Skeletal muscle tissue (tissue), 4 donors: ENCODE measurements around the gene CDRT4. TPM values are rescaled to one million over a fixed set of nuclear protein-coding genes. Genes with fewer than 3 reads are reported as not detected.

Experiments
- H3K27ac ChIP-seq: one replicate; pipeline ENCODE4 v1.7.0; 2013; ENCODE audit warnings: mild to moderate bottlenecking, low read depth, low read length, inconsistent platforms
- H3K27me3 ChIP-seq, 3 donors: one replicate each; pipeline ENCODE4 v1.7.0; 2013; ENCODE audit warnings: low read length in 3 of 3; ENCODE audit not compliant: control insufficient read depth in 3 of 3, insufficient read depth in 3 of 3
- H3K36me3 ChIP-seq, 3 donors: one replicate each; pipeline ENCODE4 v1.7.0; 2013; ENCODE audit warnings: low read length in 3 of 3; ENCODE audit not compliant: control insufficient read depth in 3 of 3, insufficient read depth in 3 of 3
- H3K4me1 ChIP-seq, 3 donors: one replicate each; pipeline ENCODE4 v1.7.0; 2013; ENCODE audit warnings: low read length in 3 of 3, mild to moderate bottlenecking in 3 of 3; ENCODE audit not compliant: control insufficient read depth in 3 of 3, insufficient read depth in 3 of 3
- H3K4me3 ChIP-seq, 3 donors: one replicate each; pipeline ENCODE4 v1.7.0; 2013; ENCODE audit warnings: low read length in 3 of 3
- H3K9ac ChIP-seq, 3 donors: one replicate each; pipeline ENCODE4 v1.7.0; 2013; ENCODE audit warnings: low read length in 3 of 3, mild to moderate bottlenecking in 3 of 3, moderate library complexity in 2 of 3, low read depth in 1 of 3
- H3K9me3 ChIP-seq, 3 donors: one replicate each; pipeline ENCODE4 v1.7.0; 2013; ENCODE audit warnings: low read length in 3 of 3; ENCODE audit not compliant: control insufficient read depth in 3 of 3
- total RNA-seq: library from RNA; depleted of rRNA; stranded (reverse); fragments of >200 nt; gene quantifications from one replicate; pipeline ENCODE4 v1.2.3, GENCODE V29; 2014
- donor health status: Osteomylitis.

Gene CDRT4
- total RNA-seq, 1 donor from 2014 or later, result 1.6 TPM

DNA sequence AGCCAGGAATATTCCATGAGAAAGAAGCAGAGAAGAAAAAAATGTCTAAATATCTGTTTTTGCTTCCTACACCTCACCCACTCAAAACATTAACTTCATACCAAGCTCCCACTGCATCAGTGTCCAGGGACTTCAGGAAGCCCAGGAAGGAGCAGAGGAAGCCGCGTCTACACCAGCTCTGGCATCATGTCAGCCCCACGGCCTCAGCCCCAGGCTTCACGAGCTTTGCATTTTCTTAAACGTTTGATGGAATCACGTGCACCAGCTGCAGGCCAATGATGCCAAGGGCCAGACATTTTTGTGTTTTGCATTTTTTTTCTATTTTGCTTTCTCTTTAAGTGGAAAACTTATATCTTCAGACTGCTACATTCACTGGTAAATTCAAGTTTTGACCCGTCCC lies 48.6 kb downstream of the CDRT4 start:
- Histone ChIP-seq H3K9me3 (no peaks in the 10 kb centered on the region), H3K36me3 (no peaks in the 10 kb centered on the region), H3K4me1 (peaks cover 20 to 26% (median 22%) of the 10 kb centered on the region in 3 donors), H3K27ac (no peak overlapping the region), H3K4me3 (no peak overlapping the region), H3K27me3 (no peaks in the 10 kb centered on the region), H3K9ac (no peak overlapping the region)

DNA sequence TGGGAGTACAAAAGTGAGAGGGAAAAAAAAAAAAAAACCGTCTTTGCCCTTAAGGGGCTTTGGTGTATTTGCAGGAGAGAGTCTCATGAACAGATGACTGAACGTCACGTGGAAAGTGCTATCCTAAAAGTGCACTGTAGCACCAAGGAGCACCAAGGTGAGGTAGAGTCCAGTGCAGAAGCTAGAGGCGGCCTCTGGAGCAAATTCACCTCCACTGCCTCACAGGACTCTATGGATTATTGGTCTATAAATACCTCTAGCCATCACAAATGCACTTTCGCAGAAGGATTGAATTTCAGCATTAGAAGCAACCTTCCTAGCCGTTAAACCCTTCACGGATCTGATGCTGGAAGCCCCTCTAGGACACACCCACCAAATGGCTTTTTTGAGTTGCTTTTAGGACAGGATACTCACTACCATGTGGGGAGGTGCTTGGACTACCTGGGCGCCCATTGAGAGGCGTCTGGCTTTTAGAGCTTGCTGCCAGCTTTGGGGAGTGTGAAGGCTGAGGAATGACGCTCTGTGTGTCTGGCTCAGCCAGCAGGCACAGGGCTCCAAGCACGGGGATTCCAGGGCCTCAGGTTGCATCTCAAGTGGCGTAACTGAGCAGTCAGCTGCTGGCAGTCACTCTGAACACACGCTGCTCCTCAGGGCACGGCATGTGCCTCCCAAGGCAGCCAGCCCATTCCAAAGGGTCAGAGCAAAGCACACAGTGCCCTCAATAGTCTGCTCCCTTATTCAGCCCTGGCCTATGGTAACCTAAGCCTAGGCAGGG lies 52.7 kb downstream of the CDRT4 start:
- Histone ChIP-seq H3K27me3 (no peaks in the 10 kb centered on the region), H3K4me1 (peaks cover 31 to 50% (median 34%) of the 10 kb centered on the region in 3 donors), H3K36me3 (no peaks in the 10 kb centered on the region), H3K27ac (peak overlapping the region; percentile 93), H3K9ac (peak overlapping the region; percentile 13 to 73 (median 67)), H3K9me3 (no peaks in the 10 kb centered on the region), H3K4me3 (peak overlapping the region in 2 of 3 donors; percentile 40 to 49)

DNA sequence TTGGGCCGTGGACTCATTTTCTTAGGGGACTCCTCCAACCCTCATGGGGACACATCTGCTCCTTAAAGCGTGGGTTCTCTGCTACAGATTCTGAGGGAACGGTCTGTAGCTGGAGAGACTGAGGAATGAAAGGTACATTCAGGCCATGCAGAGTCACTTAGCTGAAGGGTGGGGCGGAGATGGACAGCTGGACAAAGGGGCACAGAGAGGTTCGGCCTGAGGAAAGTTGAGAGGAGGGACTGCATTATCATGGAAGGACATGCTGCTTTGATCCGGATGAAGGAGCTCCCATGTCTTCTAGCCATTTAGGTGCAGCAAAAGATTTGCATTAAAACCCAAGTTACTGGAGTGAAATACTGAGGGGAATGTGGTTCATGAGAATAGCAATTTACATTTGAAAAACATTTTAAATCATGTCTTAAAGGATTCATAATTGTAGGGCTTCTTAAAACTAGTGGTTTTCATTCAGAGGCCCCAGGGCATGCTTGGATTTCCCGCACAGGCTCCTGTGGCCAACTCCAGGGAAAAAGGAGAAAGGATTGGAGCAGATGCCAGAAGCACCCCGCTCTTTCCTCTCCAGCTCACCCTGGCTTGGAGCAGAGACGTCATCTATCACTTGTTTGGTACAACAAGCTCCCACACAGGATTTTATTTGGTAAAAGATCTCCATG lies 54.2 kb downstream of the CDRT4 start:
- no peaks in the 10 kb centered on the region for H3K9me3 ChIP-seq
- no peak overlapping the region for H3K4me3 ChIP-seq
- H3K9ac ChIP-seq, result peak overlapping the region in 1 of 3 donors; percentile 8
- no peaks in the 10 kb centered on the region for H3K27me3 ChIP-seq
- no peaks in the 10 kb centered on the region for H3K36me3 ChIP-seq
- no peak overlapping the region for H3K27ac ChIP-seq
- peaks cover 38 to 52% (median 42%) of the 10 kb centered on the region in 3 donors for H3K4me1 ChIP-seq

DNA sequence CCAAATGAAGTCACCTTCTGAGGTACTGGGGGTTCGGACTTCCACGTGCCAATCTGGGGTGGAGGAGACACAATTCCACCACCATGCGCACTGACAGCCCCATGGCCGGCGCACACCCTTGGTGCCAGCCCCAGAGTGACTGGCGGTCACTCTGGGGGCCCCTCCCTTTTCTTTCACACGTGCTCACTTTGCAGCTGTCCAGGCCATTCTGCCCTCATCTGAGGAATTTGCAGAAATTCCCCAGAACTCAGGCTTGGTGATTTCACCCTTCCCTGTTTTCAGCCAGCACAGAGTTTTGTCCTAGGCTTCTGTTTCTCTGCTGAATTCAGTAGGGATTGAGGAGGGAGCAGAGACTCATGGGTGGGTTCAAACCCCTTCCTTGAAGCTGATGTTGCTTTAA lies 54.8 kb downstream of the CDRT4 start:
- Histone ChIP-seq H3K36me3 (no peaks in the 10 kb centered on the region), H3K4me3 (no peak overlapping the region), H3K27ac (peak overlapping the region; percentile 50), H3K9me3 (no peaks in the 10 kb centered on the region), H3K9ac (no peak overlapping the region), H3K27me3 (no peaks in the 10 kb centered on the region), H3K4me1 (peaks cover 38 to 52% (median 42%) of the 10 kb centered on the region in 3 donors)

DNA sequence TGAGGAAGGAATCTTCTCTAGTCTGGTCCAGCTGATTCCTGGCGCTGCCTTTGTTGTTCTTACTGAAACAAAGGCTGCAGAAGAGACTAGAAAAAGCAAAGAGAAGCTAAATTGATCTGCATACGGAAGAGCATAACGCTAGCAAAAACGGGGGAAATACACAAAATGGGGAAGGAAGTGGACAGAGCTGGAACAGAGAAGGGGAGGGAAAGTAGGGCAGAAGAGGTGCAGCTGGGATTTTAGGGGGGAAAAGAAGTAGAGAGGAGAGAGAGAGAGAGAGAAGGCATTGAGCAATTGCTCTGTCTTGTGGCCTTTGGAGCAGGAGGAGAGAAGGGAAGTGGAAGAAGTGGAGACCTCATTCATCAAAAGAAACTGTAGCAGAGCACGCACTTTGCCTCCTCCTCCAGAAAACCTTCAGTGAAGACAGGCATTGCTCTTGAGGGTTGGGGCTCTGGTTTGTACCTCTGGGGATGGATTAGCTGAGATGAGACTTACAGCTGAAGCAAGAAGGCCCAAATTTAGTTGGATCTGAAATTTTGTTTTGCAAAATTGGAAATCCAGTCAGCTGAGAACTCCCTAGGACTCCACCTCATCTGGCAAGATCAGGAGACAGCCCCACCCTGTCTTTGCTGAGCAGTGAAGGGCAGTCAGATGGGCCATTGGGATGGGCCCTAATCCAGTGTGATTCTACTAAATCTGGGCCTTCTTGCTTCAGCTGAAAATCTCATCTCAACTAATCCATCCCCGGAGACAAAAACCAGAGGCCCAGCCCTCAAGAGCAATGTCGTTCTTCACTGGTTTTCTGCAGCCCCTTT lies 55.8 kb downstream of the CDRT4 start:
- Histone ChIP-seq H3K4me1 (peaks cover 38 to 52% (median 42%) of the 10 kb centered on the region in 3 donors), H3K9ac (no peak overlapping the region), H3K4me3 (no peak overlapping the region), H3K36me3 (no peaks in the 10 kb centered on the region), H3K9me3 (no peaks in the 10 kb centered on the region), H3K27me3 (no peaks in the 10 kb centered on the region), H3K27ac (peak overlapping the region; percentile 50)

DNA sequence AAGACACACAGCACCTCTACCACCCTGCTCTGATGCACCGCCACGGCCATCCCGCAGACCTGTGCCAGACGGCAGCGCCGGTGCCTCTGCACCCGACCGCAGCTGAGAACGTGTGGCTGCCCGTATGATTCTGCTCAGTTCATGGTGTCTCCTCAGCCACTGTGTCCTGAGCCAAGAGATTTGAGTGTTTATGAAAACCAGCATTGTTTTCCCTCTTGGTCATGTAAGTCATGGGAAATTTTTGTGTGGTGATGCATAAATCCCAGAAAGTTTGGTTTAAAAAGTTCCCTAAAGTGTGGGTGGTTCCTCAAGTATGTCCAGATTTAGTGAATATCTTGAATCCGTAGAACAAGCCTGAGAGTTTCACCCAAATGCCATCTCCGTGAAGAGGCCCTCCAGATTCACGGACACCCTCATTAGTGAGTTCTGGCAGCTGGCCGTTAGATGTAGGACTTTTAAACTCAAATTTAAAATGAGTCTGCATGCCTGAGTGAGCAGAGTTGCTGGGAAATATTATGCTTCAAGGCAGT lies 57.6 kb downstream of the CDRT4 start:
- peaks cover 27 to 37% (median 28%) of the 10 kb centered on the region in 3 donors for H3K4me1 ChIP-seq
- H3K9me3 ChIP-seq, result no peaks in the 10 kb centered on the region
- no peaks in the 10 kb centered on the region for H3K36me3 ChIP-seq
- peak overlapping the region; percentile 72 for H3K27ac ChIP-seq
- H3K4me3 ChIP-seq, result peak overlapping the region in 2 of 3 donors; percentile 45 to 47
- H3K9ac ChIP-seq, result peak overlapping the region in 1 of 3 donors; percentile 40
- no peaks in the 10 kb centered on the region for H3K27me3 ChIP-seq

DNA sequence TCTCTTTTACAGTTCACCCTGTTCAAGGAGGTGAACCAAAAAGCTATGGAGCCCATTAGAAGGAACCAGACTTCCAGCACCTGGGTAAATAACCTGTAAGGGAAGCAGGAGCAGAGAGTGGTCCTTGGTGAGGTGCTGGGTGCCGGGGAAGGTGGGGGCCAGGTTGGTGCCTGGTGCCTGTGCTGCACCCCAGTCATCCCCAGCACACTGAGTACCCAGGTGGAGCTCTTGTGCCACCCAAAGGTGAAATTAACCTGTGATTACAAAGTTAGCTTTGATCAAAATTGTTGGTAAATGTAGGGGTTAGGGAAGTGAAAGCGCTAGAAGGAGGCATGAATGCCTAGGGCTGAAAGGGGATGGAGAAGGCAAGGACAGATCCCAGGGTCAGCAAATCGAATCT lies 58.6 kb downstream of the CDRT4 start:
- Histone ChIP-seq H3K27ac (peak overlapping the region; percentile 72), H3K27me3 (no peaks in the 10 kb centered on the region), H3K4me3 (no peak overlapping the region), H3K9me3 (no peaks in the 10 kb centered on the region), H3K4me1 (peaks cover 20 to 27% (median 25%) of the 10 kb centered on the region in 3 donors), H3K36me3 (no peaks in the 10 kb centered on the region), H3K9ac (no peak overlapping the region)

DNA sequence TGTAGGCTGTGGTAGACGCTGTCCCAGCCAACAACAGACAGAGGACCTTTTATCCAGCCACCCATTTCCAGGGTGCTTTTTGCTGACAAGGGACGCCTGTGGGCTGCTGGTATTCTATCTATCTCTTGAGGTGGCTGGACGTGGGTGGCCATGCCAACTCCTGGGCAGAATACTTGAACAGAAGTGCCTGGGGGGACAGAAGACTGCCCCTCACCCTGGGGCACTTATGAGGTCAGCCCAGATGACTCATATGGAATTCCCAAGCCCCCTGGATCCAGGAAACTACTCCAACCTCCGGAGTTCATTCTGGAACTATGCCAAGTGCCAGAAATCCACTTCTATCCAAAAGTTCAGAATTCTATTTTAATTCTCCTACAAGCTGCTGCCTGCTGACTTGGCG lies 61.3 kb downstream of the CDRT4 start:
- Histone ChIP-seq H3K4me1 (peaks cover 6 to 21% (median 20%) of the 10 kb centered on the region in 3 donors), H3K9me3 (no peaks in the 10 kb centered on the region), H3K9ac (no peak overlapping the region), H3K36me3 (no peaks in the 10 kb centered on the region), H3K27ac (no peak overlapping the region), H3K27me3 (no peaks in the 10 kb centered on the region), H3K4me3 (no peak overlapping the region)

DNA sequence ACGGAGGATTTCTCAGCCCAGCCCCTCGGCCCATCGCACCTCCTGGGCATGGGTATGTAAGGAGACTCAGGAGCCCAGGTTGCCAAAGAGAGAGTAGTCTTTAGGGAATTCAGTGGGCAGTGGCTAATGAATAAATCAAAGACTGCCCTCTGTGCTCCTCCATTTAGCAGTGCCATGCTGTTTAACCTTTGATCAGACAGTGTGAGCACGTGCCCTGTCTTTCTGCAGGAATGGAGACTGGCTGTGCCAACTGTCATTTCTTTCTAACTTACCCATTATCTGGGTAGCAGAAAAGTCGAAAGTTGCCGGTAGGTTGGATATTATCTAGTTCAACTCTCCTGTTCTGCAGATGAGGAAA lies 62.4 kb downstream of the CDRT4 start:
- H3K4me1 ChIP-seq, result peaks cover 6 to 19% (median 17%) of the 10 kb centered on the region in 3 donors
- H3K27ac ChIP-seq, result peak overlapping the region; percentile 31
- H3K9ac ChIP-seq, result peak overlapping the region in 1 of 3 donors; percentile 26
- no peaks in the 10 kb centered on the region for H3K9me3 ChIP-seq
- H3K27me3 ChIP-seq, result no peaks in the 10 kb centered on the region
- no peaks in the 10 kb centered on the region for H3K36me3 ChIP-seq
- no peak overlapping the region for H3K4me3 ChIP-seq
